ENCODE data around the gene CERK.

The CERK gene

DNA sequence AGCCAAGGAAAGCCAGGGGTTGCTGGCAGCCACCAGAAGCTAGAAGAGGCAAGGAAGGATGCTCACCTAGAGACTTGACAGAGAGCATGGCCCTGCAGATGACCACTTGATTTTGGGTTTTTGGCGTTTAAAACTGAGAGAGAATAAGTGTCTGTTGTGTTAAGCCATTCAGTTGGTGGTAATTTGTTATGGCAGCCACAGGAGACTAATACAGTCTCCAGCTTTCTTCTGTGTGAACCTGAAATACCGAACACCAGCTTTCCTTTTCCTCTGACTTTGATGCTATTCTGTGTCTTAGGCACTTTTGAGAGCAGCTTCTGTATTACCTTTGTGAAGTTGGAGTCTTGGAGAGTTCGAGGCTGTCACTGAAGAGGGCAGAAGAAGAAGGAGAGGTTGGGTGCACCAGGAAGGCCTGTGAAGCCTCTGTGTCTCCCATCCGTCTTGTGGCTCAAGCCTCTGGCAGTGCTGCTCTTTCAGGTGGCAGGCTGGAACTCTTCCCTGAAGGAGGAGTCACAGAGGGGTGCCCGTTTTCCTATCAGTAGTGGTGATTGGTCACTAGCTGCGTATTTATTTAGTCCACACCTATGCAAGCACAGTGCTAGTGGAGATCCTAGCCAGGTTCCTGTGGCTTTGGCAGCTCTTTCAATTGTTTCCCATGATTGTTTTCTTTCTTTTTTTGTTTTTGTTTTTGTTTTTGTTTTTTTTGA, 26.9 kb upstream of the CERK start:
- no peak for DNase-seq

DNA sequence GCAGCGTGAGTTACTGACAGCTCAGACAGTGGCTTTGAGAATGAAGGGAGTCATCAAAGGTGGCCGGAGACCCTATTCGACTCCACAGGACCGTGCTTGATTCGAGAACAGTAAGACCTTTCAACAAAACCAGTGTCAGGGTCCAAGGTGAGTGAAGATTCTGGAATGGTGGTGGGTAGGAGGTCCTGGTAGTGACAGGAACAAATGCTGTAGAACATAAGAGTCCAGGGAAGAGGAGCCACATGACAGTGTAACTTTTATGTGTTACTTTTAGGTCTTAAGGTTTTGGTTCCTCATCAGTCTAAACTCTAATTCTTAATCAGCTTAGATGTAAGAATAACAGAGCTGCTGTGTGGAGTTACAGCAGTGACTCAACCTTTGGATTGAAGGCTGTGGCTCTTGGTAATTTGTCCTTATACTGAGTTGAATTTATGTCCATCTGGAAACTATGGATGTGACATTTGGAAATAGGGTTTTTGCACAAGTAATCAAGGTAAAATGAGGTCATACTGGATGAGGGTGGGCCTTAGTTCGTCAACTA, 26.2 kb upstream of the CERK start:
- DNase-seq: no peak

DNA sequence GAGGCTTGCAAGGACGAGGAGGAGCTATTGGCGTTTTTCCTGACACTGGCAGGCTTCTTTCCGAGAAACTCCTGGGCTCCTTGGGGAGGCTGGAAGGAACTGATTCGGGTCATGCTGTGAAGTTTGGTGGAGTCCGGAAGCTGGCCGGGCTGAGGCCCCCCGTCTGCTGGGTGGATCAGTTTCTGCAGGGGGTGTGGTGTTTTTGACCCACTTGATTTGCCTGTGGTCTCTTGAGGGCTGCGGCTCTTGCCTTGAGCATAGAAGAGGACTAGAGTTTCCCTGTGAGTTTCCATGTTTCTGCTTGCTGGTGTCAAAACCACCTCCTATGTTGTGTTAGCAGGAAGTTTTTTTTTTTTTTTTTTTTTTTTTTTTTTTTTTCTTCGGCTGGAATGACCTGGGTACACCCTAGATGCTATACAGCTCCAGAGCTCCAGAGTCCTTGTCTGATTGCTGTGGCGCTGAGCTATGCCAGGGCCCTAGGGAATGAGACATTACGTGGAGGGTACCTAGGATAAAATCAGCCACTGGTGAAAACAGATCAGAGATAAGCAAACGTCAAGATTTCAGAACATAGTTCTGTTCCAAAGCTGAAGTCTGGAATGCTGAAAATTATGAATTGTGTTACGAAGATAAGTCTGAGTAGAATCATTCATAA, 25.1 kb upstream of the CERK start:
- peak in 1 of 51 donors; percentile 47 for DNase-seq

DNA sequence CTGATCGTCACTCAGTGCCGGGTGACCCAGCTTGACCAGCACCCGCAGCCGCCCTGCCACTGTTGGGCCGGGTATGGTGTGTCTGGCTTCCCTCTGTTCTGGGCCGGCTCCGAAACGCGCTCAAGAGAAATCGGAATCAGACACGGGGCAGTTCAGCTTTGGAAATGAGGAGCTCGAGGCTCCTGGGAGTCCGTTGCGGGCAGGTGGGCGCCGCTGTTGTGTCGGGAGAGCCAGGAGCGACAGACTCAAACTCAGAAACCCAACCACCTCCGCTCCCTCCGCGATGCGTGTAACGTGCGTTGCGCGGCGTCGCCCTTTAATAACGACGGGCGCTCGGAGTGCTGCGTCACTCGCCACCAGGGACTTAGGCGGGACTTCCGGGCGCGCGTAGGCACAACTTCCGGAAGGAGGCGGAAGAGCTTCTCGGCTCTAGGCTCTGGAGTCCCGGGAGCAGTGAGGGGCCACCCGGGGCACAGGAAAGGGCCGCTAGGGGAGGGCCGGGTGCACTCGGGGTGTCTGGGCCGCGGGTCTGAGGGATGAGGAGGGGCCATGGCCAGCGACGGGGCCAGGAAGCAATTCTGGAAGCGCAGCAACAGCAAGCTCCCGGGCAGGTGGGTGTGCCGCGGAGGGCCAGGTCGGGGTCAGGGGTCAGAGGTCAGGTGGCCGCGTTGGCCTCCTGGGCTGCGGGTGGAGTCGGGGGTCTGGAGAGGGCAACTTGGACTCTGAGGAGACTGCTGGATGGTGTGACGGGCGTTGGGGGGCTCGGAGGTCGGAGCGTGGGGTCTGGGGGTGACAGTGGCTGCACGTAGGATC, 24.4 kb upstream of the CERK start, which contains the start of gene TBC1D22A:
Gene TBC1D22A, plus strand, starts transcription at position 413 of the 813 bp plus-strand sequence. Its CDS starts 137 bp downstream, at position 550.
- peak; percentile 57 to 95 (median 87) for DNase-seq

DNA sequence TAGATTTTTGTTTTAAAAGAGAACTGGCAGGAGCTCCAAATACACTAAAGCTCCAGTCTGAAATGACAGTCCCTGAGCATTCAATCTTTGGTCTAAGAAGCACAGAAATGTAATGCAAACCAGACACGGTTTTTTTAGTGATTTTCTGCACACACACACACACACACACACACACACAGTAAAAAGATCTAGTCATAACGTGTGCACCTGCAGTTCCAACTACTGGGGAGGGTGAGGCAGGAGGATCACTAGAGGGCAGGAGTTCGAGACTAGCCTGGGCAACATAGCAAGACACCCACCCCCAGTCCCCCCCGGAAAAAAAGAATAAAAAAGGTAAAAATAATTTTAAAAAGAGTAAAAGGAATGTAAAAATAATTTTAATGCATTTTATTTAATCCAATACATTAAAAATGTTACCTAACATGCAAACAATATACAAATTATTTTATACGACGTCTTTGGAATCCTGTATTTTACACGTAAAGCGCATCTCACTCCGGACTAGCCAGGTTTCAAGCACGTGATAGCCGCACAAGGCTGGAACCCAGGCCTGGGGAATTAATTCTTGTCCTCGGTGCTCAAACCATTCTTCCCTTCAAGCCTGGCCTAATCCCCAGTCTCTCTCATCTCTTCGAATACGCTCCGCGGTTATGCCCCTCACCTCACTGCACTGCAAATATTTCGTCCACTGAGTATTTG, 23.6 kb upstream of the CERK start:
- no peak for DNase-seq

DNA sequence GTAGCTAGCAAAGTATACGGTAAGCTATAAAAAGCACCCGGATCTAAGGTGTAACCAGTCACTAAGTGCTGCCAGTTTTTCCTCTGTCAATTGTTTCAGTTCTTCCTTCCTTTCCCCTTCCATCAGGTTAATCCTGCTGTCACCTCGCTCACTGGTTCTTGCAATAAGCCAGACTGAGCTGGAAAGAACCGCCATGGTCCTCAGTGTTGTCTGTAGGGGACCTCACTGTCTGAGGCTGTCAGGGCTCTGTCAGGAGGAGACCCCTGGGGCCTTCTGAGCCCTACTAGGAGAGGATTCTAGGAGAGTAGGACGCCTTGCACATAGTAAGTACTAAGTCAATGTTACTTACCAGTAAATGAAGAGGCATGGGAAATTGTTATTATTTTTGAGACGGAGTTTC, 23.0 kb upstream of the CERK start:
- no peak for DNase-seq

DNA sequence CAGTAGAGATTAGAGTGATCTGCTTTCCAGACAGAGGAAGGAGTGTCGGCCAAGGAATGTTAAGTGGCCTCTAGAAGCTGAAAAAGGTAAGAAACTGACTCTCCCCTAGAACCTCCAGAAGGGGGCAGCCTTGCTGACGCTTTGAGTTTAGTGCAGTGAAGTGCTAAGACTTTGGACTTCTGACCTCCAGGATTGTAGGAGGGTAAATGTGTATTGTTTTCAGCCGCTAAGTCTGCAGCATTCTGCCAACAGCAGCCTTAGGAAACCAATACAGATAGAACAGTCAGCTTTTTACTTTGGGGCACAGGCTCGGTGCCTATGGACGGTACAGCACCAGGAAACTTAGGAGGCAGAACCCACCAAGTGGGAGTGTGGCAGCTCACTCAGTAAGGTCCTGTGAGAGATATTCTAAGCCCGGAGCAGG, 20.8 kb upstream of the CERK start:
- peak in 14 of 51 donors; percentile 9 to 49 (median 28) for DNase-seq

DNA sequence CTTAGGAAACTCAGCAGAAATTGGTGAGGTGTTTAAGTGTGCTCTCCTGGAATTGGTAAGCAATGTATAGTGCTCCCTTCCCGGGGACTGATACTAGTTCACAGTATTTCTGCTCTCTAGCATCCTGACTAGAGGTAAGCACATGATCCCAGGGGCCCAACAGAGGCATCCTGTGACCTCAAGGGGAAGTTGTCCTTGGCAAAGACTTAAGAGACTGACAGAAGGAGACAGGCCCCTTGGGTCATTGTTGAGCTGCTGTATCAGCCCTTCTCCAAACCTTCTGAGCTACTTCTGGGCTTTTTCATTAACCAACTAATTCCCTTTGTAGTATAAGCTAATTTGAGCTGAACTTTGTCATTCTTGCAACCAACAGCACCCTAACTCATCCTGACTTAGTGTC, 20.1 kb upstream of the CERK start:
- no peak for DNase-seq

DNA sequence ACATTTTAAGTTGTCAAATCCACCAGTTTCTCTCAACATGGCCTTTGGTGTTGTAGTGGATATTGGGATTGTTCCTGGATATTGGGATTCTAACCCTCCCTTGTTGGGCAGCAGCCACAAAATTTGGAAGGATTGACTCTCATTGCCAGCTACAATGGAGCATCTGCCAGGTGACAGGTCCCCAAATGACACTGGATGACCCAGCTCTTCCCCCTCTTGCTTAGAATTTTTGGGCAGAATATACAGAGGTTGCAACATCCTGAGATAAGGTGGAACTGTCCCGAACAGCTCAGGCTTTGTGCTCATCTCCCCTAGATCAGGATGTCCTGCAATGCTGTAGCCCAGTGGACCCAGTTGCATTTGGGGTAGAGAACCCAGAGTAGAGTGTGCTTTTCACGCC, 19.1 kb upstream of the CERK start:
- DNase-seq: no peak

DNA sequence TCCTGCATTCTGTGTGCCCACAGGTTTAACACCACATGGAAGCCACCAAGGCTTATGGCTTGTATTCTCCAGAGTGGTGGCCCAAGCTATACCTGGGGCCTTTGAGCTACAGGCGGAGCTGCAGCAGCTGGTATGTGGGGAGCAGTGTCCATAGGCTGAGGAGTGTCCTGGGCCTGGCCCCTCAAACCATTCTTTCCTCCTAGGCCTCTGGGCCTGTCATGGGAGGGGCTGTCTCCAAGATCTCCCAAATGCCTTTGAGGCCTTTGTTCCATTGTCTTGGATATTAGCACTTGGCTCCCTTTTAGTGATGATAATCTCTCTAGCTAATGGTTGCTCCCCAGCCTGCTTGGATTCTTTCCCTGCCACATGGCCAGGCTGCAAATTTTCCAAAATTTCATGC, 18.0 kb upstream of the CERK start:
- no peak for DNase-seq

DNA sequence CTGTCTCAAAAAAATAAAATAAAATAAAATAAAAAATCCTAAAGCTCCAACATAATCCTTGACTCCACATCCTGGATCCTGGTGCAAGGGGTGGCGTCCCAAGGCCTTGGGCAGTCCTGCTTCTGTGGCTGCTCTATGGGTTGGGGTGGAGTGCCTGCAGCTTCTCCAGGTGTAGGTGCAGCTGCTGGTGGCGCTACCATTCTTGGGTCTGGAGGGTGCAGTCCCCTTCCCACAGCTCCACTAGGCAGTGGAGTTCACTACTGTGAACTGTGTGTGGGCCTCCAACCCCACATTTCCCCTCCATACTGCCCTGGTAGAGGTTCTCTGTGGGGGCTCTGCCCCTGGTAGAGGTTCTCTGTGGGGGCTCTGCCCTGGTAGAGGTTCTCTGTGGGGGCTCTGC, 17.5 kb upstream of the CERK start:
- no peak for DNase-seq

DNA sequence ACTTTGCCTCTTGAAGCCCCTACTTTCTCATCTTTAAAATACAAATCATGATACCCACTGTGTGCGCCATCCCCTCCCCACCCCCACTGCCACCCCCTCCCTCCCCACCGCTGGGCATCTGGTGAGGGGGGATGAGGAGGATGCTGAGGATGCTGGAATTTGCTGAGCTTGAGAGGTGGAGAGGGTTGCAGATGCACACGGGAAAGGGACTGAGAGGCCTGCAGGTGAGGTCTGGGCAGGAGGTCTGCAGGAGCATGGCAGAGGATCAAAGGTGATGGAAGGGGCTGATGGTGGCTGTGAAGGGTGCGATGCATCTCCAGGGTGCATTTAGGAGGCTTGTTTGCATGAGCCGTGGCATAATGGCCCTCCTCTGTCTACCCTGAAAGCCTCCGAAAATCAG, 16.8 kb upstream of the CERK start:
- DNase-seq: no peak

DNA sequence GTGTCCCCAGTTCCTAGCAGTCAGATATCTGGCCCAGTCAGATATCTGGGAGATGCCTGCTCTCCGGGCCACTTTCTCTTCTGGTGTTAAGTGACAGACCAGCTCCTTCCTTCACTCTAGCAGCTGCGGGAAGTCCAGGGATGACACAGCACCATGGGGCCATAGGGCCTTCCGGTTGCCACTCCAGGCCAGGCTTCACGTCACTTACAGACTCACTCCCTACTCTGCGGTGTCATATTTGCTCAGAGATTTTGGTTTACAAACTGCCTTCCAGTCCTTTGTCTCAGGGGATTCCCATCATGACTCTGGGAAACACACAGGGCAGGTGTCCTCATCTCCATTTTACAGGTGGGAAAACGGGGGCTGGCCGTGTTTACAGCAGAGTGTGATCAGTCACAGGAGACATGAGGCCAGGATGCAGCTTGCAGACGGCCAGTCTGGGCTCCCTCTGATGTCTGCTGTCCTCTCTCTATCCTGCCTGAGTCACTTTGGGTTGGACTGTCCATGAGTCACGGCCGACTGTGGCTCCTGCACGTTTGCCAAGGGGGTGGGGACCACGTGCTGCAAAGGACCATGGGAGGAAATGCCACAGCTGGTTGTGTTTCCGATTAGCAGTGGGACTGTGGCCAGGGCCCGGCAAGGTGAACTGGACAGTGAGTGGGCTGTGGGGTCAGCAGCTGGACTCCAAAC, 16.2 kb upstream of the CERK start:
- DNase-seq: peak in 1 of 51 donors; percentile 60

DNA sequence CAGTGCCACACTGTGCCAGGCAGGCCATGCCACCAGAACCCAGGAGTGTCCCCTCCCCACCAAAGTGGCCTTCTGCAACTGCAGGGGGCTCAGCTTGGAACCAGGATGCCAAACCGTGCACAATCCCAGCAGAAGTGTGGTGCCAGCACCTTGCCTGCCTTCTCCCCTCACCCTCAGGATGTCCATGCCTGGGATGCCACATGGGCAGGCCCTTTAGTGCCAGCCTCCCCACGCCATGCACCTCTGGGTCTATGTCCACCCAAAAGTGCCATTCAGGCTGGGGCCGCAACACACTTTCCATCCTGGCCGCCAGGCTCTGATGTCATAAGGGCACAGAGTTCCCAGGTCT, 15.7 kb upstream of the CERK start:
- DNase-seq: no peak

DNA sequence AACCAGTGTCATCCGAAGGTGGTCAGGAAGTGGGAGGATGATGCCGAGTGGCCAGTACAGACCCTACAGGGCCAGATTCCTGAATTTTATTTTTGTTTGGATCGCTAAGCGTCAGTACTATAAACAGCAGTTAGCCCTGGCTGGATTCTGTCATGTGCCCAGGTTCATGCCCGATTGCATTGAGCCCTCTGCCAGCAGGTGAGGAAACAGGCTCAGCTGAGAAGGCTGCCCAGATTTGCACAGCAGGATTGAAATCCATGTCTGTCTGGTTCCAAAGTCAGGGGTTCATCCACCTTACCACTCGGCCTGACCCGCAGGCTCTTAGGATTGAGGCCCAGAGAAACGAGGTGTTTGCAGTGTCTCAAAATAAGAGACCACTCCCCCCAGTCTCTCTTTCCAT, 15.3 kb upstream of the CERK start:
- no peak for DNase-seq

DNA sequence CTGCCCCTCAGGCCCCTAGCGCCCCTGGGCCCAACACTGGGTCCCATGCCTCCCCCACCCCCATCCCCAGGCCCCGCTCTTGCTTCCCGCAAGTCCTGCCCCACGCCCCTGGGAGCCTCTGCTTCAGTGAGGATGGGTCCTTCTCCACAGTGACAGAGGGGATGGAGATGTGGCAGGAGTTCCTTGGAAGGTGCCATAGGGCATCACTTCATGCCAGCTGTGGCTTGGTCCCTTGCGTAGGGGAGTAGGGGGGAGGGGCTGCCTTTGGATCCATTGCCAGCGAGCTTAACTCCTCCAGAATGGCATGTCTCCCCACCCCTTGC, 14.9 kb upstream of the CERK start:
- no peak for DNase-seq

DNA sequence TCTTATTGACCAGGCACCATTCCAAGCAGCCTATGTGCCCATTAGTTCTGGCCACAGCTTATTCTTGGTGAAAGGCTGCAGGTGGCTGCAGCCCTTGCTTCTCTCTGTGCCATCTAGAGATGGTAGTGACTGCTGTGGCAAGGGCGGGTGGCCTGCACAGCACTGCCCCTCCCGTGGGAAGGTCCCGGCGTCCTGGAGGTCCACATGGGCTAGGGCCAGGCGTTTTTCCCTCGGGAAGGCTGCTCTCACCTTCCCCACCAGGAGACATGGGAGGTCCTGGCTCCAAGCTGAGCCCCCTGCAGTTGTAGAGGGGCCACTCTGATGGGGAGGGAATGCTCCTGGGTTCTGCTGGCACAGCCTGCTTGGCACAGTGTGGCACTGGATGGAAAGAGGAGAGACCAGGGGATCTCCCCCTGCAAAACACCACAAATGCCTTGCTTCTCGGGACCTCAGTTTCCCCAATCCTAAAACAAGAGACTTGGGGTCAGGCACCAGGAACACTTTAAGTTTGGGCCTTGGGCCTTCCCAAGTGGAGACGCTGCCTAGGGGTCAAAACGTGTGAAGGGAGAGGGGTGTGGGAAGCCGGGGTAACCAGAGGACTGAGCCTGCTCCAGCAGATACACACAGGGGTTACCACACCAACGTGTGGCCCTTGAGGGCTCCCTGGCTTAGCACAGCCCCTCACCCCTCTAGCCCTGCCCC, 14.4 kb upstream of the CERK start:
- DNase-seq: no peak

DNA sequence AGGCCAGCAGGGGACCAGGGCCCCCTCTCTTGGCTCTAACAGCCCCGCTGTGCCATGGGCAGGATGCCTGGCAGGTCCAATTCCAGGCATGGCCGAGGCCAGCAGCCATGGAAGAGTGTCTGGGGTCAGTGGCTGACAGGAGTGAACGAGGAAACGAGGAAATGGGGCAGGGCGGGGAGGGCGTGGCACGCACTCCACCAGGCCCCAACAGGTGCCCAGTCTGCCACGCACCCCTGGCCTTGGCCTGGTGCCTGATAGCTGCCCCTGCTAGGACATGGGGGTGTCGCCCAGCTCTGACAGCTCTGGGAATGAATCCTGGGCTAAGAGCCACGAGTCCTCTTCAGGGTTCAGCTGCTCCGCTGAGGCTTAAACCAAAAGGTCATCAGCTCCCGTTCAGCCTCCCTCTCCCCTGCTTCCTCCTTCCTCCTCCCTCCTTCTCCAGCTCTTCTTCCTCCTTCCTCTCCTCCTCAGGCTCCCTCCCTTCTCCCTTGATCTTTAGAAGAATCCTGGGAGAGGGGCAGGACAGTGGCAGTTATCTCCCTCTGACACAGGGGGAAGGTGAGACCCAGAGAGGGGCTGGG, 12.9 kb upstream of the CERK start:
- no peak for DNase-seq

DNA sequence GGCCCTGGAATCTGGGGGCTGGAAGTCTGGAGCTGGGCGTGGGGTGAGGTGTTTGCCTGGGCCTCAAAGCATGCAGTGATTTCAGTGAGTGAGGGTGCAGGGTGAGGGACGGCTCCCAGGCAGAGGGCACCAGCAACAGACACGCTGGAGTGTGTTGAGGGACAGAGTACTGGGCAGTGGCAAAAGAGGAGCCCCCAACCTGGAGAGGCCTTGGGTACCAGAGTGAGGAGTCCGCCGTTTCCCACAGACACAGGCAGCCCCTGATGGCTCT, 12.4 kb upstream of the CERK start:
- no peak for DNase-seq

Measured in hypothalamus (tissue), 51 donors.